PFSK-1 (cell line): ENCODE results near the gene CENPT.

Experiments used
- FOXP2 ChIP-seq: optimal IDR thresholded peaks from 2 replicates; pipeline ENCODE3; 2011; ENCODE audit warnings: borderline replicate concordance, control low read depth, inconsistent platforms; ENCODE audit not compliant: insufficient read depth; ENCODE audit errors: extremely low read length, extremely low read depth
- POLR2AphosphoS5 ChIP-seq: IDR thresholded peaks from 2 replicates; pipeline ENCODE4 v1.6.1; 2012; ENCODE audit warnings: low read depth, mild to moderate bottlenecking, control low read depth, low read length, moderate library complexity
- REST ChIP-seq, 2 experiments: IDR thresholded peaks; 2 replicates each; pipeline versions ENCODE4 v1.6.1 to v1.8.0; 2011 to 2012; ENCODE audit warnings: low read depth in 2 of 2, low read length in 2 of 2, control low read depth in 1 of 2, inconsistent platforms in 1 of 2, mild to moderate bottlenecking in 1 of 2, moderate library complexity in 1 of 2; ENCODE audit not compliant: insufficient read depth in 1 of 2
- SIN3A ChIP-seq: IDR thresholded peaks from 2 replicates; pipeline ENCODE4 v1.6.1; 2012; ENCODE audit warnings: mild to moderate bottlenecking, low read length, moderate library complexity, borderline replicate concordance; ENCODE audit not compliant: insufficient read depth
- TAF1 ChIP-seq: IDR thresholded peaks from 2 replicates; pipeline ENCODE4 v1.6.1; 2012; ENCODE audit warnings: low read length, control low read depth, borderline replicate concordance; ENCODE audit not compliant: insufficient read depth

GRCh38 chr16:67877064-67877463 lies 29.6 kb upstream of the CENPT start:
- no peak for TF ChIP-seq POLR2AphosphoS5
- no peak for TF ChIP-seq TAF1
- TF ChIP-seq REST (IDR thresholded peaks at IDR 0.05; ENCODE audit: insufficient read depth in 1 of 2, low read depth in 2 of 2, low read length in 2 of 2): no peak
- no peak for TF ChIP-seq SIN3A
- TF ChIP-seq FOXP2: no peak
